Kidney glomerular epithelial cell (primary cell): ENCODE results near the gene HMX2.

ENCODE experiments used
- DNase-seq: peaks from one replicate; lab custom pipeline; 2025; lab: John Stamatoyannopoulos, UW

HMX2 gene

DNA sequence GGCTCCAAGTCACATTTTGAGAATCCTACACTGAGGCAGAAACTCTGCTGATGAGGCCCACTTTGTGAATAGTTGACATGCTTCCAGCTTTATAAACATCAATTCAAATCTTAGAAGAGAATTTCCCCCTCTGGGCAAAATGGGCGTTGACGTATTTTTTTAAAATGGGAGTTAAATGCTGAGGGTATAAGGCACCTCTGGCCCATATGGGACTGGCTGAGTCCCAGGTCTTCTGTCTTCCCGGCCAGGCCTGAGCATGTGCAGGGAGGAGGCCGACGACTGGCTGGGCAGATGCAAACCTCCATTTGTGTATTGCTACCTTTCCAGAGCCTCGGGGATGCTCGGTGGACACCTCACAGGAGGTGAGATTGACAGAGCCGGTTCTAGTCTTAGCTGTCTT lies 44.0 kb downstream of the HMX2 start:
- DNase-seq, result no peak

DNA sequence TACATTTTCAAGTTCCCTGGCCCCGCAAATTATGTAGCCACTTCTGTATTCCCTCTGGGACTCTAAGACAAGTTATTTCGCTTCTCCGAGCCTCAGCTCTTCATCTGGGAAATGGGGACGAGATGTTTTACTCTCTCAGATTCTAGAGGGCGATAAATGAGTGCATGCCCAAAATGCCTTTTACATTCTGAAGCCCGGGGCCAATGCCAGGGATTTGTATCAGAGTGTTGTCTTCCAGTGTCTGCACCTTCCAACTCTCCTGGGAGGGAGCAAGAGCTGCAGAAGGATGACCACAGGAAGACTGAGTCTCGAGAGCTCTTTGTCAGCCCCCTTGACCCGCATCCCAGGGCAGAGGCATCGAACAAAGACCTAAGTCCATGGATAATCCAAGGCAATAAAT lies 46.1 kb downstream of the HMX2 start:
- DNase-seq, result no peak
